ENCODE measurements around the gene PAX1. TPM values are rescaled to one million over a fixed set of nuclear protein-coding genes. Genes with fewer than 3 reads are reported as not detected.

The PAX1 gene
- total and polyA plus RNA-seq, 2 experiments from 2014 or later = 0.14 TPM; not detected in 1

GRCh38 chr20:21710863-21711431 is 5.5 kb downstream of the PAX1 start:
- Histone ChIP-seq H3K27ac (ENCODE audit: low read depth) (no peak overlapping the region), H3K79me2 (replicated peaks; ENCODE audit: insufficient read depth) (no peaks in the 10 kb centered on the region), H2AFZ (no peak overlapping the region), H3K9me2 (ENCODE audit: insufficient read depth) (no peaks in the 10 kb centered on the region), H3K27me3 (ENCODE audit: insufficient read depth) (peaks cover 100% of the 10 kb centered on the region), H3F3A (replicated peaks; ENCODE audit: low read depth) (peaks cover 19% of the 10 kb centered on the region; the same call in 1 of the 2 replicates), H3K4me3 (no peak overlapping the region), H3K36me3 (ENCODE audit: insufficient read depth) (no peaks in the 10 kb centered on the region), H3K4me1 (ENCODE audit: insufficient read depth) (peaks cover 30% of the 10 kb centered on the region), H3K4me2 (no peak overlapping the region), H4K20me1 (replicated peaks; ENCODE audit: insufficient read depth) (peaks cover 34% of the 10 kb centered on the region)
- no peak overlapping the region for H3K4me3 Mint-ChIP-seq
- TF ChIP-seq NANOG (IDR thresholded peaks at IDR 0.05; ENCODE audit: borderline replicate concordance) = no peak
- TF ChIP-seq EZH2 (IDR thresholded peaks at IDR 0.05; ENCODE audit: low read depth, unreplicated experiment) = peak; percentile 73
- no peaks in the 10 kb centered on the region; the same call in 2 of the 3 replicates for H3K9me3 Mint-ChIP-seq
- peaks cover 37% of the 10 kb centered on the region for H3K4me1 Mint-ChIP-seq
- DNase-seq (ENCODE audit: low spot score) (no peak), ATAC-seq (no peak)
- H3K27me3 Mint-ChIP-seq (ENCODE audit: insufficient read depth, low read depth, poor library complexity) = peaks cover 100% of the 10 kb centered on the region
- 0 out of 3 replicates have a peak, but pooled peaks cover 2% of the 10 kb centered on the region for H3K36me3 Mint-ChIP-seq (ENCODE audit: low read depth)
- H3K27ac Mint-ChIP-seq = no peak overlapping the region

- Histone ChIP-seq H3F3A (replicated peaks; ENCODE audit: low read depth) (peaks cover 22% of the 10 kb centered on the region; the same call in 1 of the 2 replicates), H3K9me2 (ENCODE audit: insufficient read depth) (no peaks in the 10 kb centered on the region), H3K4me1 (ENCODE audit: insufficient read depth) (peaks cover 40% of the 10 kb centered on the region), H3K36me3 (ENCODE audit: insufficient read depth) (no peaks in the 10 kb centered on the region), H3K4me3 (0 out of 2 replicates have a peak overlapping the region, but pooled peaks have one; percentile 62), H3K27me3 (ENCODE audit: insufficient read depth) (peaks cover 100% of the 10 kb centered on the region), H4K20me1 (replicated peaks; ENCODE audit: insufficient read depth) (peaks cover 31% of the 10 kb centered on the region), H3K79me2 (replicated peaks; ENCODE audit: insufficient read depth) (no peaks in the 10 kb centered on the region), H3K27ac (ENCODE audit: low read depth) (no peak overlapping the region), H3K4me2 (peak overlapping the region; percentile 80), H2AFZ (no peak overlapping the region)
- no peaks in the 10 kb centered on the region; the same call in 2 of the 3 replicates for H3K9me3 Mint-ChIP-seq
- no peak overlapping the region for H3K27ac Mint-ChIP-seq
- H3K36me3 Mint-ChIP-seq (ENCODE audit: low read depth) = 0 out of 3 replicates have a peak, but pooled peaks cover 2% of the 10 kb centered on the region
- TF ChIP-seq EZH2 (IDR thresholded peaks at IDR 0.05; ENCODE audit: low read depth, unreplicated experiment) (peak; percentile 81), ETS1 (IDR thresholded peaks at IDR 0.05) (no peak)
- ATAC-seq = no peak
- peaks cover 99% of the 10 kb centered on the region for H3K27me3 Mint-ChIP-seq (ENCODE audit: insufficient read depth, low read depth, poor library complexity)
- peaks cover 44% of the 10 kb centered on the region for H3K4me1 Mint-ChIP-seq
- H3K4me3 Mint-ChIP-seq = peak overlapping the region; percentile 74; the same call in 2 of the 3 replicates
- DNase-seq (ENCODE audit: low spot score) = peak; percentile 37
These were observed 7.1 kb downstream of the PAX1 start for GRCh38 chr20:21712443-21713059.

GRCh38 chr20:21713470-21713869 is 8.0 kb downstream of the PAX1 start:
- peaks cover 40% of the 10 kb centered on the region for H3K4me1 Mint-ChIP-seq
- Histone ChIP-seq H4K20me1 (replicated peaks; ENCODE audit: insufficient read depth) (peaks cover 26% of the 10 kb centered on the region), H3F3A (replicated peaks; ENCODE audit: low read depth) (peaks cover 22% of the 10 kb centered on the region; the same call in 1 of the 2 replicates), H3K27ac (ENCODE audit: low read depth) (no peak overlapping the region), H3K9me2 (ENCODE audit: insufficient read depth) (no peaks in the 10 kb centered on the region), H3K4me2 (peak overlapping the region; percentile 80), H3K4me1 (ENCODE audit: insufficient read depth) (peaks cover 40% of the 10 kb centered on the region), H3K36me3 (ENCODE audit: insufficient read depth) (no peaks in the 10 kb centered on the region), H3K79me2 (replicated peaks; ENCODE audit: insufficient read depth) (no peaks in the 10 kb centered on the region), H3K27me3 (ENCODE audit: insufficient read depth) (peaks cover 100% of the 10 kb centered on the region), H2AFZ (peak overlapping the region; percentile 94), H3K4me3 (peak overlapping the region; percentile 62)
- DNase-seq (ENCODE audit: low spot score) = peak; percentile 41
- H3K27me3 Mint-ChIP-seq (ENCODE audit: insufficient read depth, low read depth, poor library complexity) = peaks cover 96% of the 10 kb centered on the region
- H3K27ac Mint-ChIP-seq = no peak overlapping the region
- H3K36me3 Mint-ChIP-seq (ENCODE audit: low read depth) = 0 out of 3 replicates have a peak, but pooled peaks cover 1% of the 10 kb centered on the region
- peak overlapping the region; percentile 74 for H3K4me3 Mint-ChIP-seq
- H3K9me3 Mint-ChIP-seq = no peaks in the 10 kb centered on the region; the same call in 2 of the 3 replicates
- no peak; the same call in 2 of the 3 replicates for ATAC-seq
- TF ChIP-seq REST (IDR thresholded peaks at IDR 0.05; ENCODE audit: unreplicated experiment) (no peak), POLR2AphosphoS5 (IDR thresholded peaks at IDR 0.05; ENCODE audit: low read depth) (no peak), ZNF331 (CRISPR knock-in tag; IDR thresholded peaks at IDR 0.05; ENCODE audit: low read depth) (no peak), EZH2phosphoT487 (IDR thresholded peaks at IDR 0.05; ENCODE audit: unreplicated experiment) (no peak), STAT1 (IDR thresholded peaks at IDR 0.05; ENCODE audit: unreplicated experiment) (no peak), ETS1 (IDR thresholded peaks at IDR 0.05) (no peak), ZNF114 (CRISPR knock-in tag; IDR thresholded peaks at IDR 0.05) (no peak)

All from GM23338 (cell line).